Globus pallidus (tissue), 1 donor: Measurements from ENCODE around the gene DIO1.
A peak's percentile ranks its signal among the peaks of the same experiment; 100 is the strongest.

ENCODE experiments used
- DNase-seq: peaks from one replicate; pipeline ENCODE4 v3.0.0-alpha.2; 2015; ENCODE audit warnings: low spot score

Gene DIO1

DNA sequence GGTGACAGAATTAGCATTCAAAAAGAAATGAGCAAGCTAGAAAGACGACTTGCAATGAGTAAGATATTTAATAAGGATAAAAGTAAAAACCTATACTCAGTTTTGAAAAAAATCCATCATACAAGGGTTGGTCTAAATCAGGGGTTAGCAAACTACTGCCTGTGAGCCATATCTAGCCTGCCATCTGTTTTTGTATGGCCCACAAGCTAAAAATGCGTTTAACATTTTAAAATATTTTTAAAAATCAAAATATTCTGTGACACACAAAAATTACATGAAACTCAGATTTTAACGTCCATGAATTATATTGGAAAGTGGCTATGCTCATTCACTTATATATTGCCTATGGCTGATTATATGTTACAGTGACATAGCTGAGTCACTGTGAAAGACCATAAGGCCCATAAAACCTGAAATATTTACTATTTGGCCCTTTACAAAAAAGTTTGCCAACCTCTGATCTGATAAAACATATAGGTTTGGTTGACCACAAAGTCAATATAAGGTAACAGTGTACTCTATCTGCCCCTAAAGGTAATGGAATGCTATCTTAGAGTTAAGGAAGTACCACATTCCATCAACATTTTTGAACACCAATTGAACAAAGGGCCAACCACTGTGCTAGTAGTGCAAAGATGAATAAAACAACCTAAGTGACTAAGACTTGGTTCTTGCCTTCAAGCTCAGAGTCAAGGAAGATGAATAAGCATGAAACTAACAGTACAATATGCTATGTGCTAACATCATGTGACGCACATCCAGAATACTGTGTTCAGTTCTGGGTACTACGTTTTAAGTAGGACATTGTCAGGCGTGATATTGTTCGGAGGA, 48.4 kb downstream of the DIO1 start:
- no peak for DNase-seq

DNA sequence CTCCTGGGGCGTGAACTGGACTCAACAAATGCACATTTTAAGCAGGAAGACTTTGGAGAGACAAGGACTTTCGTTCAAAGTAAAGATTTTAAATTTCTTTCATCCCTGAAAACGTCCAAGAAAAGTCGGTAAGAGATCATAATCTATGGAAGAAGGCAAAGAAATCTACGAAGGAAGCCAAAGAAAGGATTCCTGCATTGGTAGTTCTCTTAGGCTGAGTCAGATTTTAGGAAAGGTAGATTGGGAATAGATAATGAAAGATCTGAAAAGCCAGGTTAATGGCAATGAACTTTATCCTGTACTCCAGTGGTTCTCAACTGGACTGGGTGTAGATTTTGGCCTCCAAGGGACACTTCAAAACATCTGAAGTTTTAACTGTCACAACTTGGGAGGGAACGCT, 49.1 kb downstream of the DIO1 start:
- no peak for DNase-seq

DNA sequence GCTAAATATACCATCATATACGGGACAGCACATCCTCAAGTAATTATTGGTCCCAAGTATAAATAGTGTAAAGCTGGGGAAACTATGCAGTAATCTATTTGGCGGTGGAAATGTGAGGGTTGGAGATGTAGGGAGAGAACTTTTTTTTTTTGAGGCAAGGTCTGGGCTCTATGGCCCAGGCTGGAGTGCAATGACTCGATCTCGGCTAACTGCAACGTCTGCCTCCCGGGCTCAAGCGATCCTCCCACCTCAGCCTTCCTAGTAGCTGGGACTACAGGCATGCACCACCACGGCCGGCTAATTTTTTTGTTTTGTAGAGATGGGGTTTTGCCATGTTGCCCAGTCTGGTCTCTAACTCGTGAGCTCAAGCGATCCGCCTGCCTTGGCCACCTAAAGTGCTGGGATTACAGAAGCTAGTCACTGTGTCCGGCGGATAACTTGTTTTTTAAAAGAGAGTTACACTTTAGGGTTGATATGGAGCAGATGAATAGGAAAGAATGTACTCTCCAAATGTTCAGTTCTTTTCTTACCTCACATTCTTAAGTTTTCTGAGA, 49.6 kb downstream of the DIO1 start:
- DNase-seq, result no peak

DNA sequence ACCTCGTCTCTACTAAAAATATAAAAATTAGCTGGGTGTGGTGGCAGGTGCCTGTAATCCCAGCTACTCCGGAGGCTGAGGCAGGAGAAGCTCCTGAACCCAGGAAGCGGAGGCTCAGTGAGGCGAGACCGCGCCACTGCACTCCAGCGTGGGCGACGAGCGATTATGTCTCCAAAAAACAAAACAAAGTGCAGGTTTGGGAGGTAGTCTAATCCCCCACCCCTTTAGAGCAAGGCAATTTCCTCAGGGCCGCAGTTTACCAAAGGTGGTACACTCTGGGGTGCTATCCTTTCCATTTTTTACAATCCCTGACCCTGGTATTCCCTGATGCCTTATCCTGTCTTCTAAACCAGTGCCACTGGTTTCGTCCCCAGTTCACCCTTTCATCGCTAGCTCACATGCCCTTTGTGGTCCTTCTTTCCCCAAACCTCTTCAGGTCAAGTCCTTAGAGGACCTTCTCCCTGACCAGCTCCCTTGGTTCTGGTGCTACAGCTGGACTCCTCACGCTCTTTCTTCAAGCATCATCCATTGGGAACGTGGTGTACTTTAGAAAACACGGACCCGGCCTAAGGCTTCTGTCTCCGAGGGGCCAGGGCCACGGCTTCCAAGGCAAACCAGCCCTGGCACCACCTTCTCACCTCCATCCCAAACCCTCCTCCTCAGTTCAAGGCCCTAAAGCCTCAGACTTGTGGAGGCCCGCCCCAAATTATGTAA, 50.6 kb downstream of the DIO1 start:
- no peak for DNase-seq

DNA sequence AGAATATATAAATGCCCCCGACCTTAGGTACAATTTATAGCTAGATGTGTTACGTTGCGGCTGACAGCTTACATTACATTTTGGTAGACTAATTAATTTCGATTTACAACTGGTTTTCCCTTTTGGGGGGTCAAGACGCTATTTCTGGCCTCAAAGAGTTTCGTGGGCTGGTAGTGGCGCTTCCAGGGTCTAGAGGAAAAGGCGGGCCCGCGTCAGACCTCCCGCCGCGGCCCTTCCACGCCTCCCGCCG, 51.1 kb downstream of the DIO1 start:
- DNase-seq, result no peak

DNA sequence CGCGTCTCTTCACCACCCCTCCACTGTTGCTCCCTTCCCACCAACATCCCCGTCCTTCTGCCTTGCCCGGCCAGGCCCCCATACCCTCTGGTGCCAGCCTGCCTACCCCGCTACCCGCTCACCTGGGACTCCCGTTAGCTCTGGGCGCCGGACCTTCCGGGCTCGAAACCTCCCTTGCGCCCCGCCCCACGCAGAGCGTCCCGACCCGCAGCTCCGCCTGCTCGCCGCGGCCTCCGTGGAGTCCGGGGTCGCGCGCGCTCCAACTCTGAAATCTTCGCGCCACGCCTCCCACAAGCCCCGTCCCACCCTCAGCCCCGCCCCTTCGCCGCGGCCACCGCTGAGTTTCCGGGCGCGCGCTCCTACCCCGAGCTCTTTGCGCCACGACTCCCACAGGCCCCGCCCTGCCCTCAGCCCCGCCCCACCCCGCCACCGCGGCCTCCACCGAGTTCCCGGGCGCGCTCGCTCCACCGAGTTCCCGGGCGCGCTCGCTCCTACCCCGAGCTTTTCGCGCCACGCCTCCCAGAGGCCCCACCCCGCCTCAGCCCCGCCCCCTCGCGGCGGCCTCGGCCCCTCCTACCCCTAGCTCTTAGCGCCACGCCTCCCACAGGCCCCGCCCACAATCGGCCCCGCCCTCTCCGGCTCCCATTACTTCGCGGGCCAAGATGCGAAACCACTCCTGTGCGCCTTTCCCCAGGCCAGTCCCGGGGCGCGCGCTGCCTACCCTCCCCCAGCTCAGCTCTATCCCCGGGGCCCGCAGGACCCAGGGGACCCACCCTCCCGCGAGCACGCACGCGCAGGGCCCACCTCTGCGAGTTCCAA, 51.7 kb downstream of the DIO1 start, which contains the start of gene IFT25:
TSS of gene IFT25 (minus strand) at position 267 of the 819 bp plus-strand sequence. CDS start 5,617 bp downstream, outside the sequence.
- DNase-seq, result peak; percentile 96

DNA sequence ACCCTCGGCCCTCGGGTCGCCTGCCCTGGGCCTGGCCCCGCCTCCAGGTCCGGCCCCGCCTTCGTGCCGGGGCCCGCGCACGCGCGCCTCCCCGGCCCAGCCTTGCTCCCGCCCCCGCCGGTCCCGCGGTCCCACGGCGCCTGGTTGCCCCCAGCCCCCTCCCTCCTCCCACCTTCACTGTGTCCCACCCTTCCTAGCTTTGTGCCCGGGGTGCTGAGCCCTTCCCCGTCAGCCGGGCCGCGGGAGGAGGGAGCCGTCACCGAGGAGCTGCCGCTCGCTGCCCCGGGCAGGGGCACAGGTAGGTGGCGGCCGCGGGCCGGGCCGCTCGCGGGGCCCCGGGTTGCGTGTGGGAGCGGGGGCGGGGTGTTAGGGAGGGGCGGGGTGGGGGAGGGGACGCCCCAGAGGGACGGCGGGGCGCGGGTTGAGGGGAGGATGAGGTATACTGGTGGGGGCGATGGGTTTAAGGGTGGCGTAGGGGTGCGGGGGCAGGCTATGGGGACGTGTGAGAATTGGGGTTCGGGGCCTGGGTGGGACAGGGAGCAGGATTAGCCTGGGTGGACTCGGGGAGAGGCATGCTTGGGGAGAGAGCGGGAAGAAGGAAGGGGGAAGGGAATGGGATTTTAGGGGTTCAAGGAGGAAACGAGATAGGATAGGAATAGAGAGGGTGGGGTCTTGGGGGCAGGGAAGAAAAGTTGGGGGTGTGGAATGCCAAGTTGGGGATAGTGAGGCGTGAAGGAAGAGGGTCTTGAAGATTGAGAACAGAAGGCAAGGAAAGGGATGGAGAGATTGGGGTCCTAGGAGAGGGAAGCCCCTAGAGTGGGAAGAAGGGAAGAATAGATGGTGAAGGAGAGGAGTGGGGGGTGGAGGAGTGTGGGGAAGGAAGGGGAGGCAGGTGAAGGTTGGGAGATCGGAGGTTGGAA, 52.5 kb downstream of the DIO1 start, which contains the start of gene LRRC42:
TSS of gene LRRC42 (plus strand) at position 99 of the 920 bp plus-strand sequence. CDS start 5,650 bp downstream, outside the sequence.
- DNase-seq, result no peak

DNA sequence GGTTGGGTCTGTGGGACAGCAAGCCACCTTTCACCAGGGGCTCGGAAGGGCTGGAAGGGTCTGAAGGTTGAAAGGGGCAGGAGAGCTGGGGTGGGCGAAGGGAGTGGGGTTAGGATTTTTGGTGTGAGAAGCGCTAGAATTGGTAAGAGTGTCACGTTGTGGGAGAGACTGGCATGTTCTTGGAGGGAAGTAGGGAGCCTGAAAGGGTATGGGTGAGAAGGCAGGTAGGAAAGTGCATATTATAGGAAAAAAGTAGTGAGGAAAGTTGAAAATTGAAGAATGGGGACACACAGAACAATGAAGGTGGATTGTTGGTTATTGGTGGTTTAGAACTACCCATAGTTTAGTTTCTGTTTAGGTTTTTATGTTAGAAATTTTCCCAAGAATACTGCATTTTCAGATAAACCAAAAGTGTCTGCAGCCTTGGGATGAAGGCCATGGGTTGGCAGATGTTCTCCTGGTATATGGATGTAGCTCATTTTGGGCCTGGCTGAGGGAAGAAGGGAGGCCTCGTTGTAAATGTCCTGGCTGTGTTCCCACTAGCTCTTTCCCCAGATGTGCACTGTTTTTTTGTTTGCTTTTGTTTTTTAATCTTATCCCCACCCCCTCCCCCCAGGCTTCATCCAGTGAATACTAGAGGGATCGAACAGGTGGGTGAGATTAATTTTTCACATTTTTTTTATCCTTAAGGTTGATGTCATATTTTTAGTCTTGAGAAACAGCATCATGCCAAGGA, 53.4 kb downstream of the DIO1 start:
- DNase-seq, result no peak

DNA sequence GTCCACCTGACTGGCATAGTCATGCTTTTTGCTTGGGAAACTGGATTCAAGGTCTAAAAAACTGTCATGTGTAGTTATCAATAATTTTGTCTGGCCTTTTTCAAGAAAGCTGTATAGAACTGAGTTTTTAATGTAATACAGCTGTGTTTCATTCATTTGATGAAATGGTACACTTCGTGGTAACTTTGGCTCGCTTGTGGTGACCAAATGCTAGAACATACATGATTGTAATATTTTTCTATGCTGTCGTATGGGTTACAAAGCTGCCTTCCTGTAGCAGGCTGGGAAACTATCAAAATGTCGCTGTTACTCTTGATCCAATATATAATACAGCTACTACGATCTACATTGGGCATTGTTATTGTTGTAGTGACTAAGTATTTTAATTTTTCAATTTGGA, 54.3 kb downstream of the DIO1 start:
- no peak for DNase-seq

DNA sequence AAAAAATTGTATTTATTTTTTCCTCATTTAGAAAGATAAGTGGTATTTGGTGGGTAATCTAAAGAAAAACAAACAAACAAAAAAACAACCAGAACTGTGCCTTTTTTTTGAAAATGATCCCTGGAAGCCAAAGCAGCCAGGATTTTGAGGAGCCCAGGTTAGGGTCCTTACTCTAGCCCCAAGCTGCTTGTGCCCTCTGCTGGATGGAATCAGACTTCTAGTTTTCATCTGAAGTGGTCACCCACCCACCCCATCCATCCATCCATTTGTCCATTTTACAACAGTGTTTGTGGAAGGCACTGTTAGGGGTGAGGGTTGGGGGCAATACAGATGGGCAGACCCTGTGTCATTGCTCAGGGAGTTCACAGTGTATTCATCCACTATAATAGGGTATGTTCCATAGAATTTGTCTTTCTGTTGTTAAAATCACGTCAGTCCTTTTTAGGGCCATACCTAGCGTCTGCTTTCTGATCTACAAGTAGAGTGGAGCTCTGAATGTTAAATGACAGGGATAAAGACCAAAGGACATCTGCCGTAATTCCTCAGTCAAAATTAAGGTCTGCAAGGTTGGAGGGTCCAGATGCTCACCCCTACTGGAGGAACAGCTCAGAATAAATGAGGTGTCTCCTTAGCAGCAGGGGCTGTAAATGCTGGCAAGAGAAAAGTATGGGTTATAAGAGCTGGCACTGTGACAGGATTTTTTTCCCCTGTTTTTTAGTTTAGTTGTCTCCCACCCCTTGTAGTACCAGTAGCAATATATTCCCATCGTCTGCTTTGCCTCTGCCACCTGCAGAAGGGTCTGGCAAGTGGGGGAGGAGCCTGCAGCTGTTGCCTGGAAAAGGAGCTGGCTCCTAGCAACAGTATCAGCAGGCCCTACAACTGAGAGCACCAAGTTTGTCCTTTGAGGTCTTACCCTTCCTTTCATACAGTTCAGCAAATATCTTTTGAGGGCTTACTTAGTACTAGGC, 55.3 kb downstream of the DIO1 start:
- DNase-seq, result no peak

DNA sequence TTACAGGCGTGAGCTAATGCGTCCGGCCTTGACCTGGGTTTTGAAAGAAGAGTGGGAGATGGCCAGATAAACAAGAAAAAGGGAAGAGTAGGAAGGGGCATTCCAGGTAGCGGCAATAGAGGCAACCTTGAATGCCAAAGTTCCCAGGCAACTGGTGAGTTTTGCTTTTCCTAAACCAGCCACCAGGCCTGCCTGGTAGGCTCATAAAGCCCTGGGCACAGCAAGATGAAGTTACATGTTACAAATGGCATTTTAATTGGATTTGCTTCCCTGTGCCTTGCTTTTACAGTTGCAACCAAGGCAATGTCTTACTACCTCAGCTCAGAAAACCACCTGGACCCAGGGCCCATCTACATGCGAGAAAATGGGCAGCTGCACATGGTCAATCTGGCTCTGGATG, 57.7 kb downstream of the DIO1 start:
- no peak for DNase-seq

DNA sequence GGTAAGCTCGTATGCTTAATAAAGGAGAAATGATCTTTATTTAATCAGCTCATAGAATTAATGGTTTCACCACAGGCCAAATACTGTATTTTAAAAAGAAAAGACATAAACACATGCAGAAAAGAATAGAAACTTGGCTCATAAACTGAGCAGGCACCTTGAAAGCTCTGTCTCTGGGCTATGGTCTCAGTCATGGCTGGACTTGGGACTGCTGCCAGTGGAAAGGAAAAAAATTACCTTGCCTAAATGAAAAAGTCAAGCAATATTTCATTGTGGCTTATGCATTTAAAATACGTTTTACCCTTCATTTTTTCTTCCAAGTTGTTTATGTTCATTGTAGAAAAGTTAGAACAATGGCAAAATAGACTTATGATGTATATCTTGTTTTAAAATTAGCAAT, 60.1 kb downstream of the DIO1 start:
- no peak for DNase-seq

DNA sequence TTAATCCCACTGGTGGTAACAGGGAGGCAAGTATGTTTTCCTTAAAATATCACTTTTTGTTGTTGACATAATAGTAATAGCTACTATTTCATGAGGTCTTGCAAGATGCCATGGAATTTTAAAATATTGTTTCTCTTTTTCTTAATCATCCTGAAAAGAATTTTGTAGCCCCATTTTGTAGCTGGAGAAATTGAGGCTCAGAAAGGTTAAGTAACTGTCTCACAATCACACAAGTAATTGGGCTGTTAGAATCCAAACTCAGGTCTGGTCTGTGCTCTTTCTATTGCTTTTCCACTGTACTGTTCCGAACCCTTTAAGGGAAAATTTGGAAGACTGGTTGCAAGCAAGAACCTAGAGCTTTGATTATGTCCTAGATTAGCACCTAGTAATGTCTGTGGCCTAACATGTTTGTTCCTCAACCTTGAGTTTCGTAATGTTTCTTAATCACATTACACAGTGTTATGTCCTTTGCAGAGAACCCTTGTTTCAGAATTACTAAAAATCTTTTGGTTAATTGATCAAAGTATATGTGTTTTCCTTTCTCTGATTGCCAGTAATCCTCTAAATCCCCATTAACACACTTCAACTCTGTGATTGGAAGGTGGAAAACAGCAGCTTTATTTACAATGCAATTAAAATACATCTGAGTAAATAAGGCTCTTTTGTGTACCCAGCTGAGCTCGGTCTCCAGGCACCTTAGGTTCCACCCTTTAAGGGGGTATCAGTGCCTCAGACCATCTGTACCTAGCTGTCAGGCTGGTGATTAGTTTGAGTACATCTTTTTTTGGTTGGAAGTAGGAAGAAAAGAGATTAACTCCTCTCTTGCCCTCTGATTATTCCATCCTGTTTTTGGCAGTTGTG, 62.6 kb downstream of the DIO1 start:
- DNase-seq, result no peak

DNA sequence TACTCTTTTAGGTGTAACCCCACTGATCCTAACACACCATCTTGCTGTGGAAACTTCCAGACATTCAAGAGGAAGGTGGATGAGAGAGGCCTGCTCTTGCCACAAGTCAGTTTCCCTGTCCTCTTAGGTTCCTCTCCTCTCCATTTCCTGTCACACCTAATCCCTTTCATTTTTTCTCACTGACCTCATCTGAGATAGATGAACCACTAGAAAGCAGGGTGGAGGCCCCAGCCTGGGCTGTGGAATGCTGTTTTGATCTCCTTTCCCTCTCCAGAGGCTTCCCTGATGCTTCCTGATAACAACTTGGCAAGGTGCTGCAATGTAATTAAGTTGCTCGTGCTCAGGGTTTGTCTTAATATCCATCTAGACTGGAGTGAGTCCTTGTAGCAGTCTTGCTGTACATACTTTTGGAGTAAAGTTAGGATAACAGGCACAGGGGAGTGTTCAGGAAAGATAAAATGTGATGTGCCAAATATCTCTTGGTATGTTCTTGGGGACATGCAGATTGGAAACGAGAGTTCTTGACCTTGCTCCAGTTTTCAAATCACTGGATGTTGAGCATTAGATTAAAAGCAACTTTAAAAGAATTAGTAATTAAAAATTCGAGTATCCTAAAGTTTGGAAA, 63.3 kb downstream of the DIO1 start:
- no peak for DNase-seq

DNA sequence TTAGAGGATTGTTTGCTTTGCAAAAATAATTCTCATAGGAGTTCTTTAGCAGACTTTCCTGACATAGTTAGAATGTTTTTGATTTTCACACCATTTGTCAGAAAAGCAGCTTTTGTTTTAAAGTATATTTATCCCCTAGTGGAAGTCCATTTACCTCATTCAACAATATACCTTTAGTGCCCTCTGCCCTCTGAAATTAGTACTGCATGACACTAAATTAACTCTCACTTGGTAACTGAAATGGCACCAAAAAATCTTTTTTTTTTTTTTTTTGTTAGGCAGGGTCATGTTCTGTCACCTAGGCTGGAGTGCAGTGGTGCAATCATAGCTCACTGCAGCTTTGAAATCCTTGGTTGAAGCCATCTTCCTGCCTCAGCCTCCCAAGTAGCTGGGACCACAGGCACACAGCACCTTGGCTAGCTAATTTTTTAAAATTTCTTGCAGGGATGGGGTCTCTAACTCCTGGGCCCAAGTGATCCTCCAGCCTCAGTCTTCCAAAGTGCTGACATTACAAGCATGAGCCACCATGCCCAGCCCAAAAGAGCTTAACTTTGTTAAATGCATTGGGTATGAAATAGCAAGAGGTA, 65.8 kb downstream of the DIO1 start:
- DNase-seq, result no peak
